Measurements from ENCODE around the gene NDC80.

The NDC80 gene

GRCh38 chr18:2559249-2559648 is 12.1 kb upstream of the NDC80 start:
- no peak for DNase-seq

- DNase-seq = no peak
These were observed 7.0 kb upstream of the NDC80 start for GRCh38 chr18:2564373-2564772.

DNA sequence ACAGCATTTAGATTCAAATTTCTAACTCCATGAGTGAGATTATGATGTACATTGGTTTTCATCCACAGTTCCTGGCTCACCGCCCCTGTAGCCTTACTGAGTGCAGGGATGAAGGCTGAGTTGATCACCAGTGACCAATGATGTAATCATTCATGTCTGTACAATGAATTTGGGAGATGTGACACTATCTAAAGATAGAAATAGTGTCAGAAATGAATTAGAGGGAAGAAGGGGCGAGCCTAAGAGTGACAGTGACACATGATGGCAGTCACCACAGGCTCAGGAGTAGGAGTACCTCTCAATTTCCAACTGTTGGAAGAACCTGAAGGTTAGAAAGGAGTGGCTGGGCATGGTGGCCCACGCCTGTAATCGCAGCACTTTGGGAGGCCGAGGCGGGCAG is 3.2 kb upstream of the NDC80 start:
- DNase-seq = no peak

DNA sequence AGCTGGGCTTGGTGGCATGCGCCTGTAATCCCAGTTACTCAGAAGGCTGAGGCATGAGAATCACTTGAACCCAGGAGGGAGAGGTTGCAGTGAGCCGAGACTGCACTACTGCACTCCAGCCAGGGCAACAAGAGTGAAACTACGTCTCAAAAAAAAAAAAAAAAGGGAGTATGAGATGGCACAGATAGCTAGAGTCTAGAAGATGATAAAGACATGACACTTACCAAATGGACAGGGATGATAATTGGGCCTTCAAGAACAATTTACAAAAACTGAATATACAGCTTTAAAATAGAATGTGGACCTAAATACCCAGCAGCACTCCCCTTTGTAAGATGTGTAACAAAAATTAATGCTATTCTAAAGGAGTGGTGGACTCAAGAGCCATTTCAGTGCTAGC is 2.8 kb upstream of the NDC80 start:
- DNase-seq = no peak

DNA sequence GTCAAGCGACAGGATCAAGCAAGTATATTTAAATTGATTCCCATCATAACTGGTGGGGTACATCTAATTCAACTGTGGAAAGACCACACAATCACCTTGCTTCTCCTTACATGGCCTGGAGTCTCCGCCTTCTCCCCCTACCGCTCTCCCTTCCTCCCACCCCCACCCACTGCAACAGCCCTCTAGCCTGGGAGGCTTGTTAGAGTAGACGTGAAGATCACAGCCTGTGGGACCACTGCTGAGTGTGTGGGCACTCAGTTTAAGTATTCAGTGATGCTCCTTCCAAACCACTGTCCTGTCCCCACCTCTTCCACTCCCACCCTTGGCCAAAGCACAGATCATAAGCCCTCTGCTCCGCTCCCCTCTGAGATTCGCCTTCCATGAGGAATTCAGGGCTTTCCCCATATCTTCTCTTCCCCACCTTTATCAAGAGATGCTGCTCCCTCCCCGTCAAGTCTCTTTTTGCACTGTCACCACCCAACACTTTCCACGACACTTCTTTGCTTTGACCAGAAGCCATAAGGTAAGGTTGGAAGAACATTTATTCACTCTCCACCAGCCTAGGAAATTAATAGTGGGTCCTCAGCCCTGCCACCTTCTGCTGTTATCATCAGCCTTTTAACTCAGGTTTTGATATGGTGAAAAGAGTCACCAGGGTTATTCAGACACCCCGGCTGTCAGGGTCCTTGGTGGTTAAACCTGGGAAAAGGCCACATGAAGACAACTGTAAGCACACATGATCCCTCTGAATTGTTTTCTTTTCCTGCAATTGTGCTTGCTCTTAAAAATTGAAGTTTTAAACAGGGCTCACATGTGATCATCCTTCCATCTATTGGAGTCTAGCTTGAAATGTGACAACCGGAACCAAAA is 1.8 kb upstream of the NDC80 start:
- DNase-seq = no peak

DNA sequence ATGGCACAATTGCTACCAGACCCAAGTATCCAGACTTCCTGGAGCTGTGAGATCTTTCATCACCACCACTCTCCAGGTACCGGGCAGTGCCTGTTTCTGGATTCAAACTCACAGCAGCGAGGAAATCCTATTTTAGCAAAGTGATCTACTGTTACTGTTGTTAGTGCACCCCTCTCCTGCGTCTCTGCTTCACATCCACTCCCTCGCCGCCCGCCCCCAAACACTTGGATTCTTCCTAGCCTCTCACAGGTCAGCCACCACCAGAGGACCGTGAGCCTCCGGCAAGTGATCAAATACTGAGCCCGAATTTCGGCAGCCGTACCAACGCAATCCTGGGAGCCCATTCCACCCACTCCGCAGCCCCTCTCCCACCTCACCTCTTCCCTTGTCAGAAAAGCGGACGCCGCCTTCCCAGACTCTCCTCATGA is 571 bp upstream of the NDC80 start:
- DNase-seq = peak; percentile 91

DNA sequence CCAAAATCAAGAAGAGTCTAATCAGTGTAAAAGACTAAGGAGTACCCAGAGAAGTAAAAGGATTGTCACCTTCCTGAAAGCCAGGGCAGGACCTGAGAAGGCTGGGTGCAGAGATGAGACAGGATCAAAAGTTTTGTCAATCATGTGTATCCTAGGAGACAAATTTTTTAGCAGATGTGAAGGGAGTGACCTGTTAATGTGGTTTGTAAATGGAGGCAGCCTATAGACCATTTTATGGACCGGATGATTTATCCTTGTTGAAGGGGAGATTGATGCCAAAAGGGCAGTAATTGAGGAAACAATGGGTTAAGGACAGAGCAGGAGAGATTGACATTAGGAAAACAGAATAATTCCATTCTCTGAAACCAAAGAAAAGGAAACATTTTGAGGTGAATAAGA is 813 bp downstream of the NDC80 start:
- DNase-seq = peak; percentile 55

GRCh38 chr18:2572892-2573291 is 1.5 kb downstream of the NDC80 start:
- no peak for DNase-seq

DNA sequence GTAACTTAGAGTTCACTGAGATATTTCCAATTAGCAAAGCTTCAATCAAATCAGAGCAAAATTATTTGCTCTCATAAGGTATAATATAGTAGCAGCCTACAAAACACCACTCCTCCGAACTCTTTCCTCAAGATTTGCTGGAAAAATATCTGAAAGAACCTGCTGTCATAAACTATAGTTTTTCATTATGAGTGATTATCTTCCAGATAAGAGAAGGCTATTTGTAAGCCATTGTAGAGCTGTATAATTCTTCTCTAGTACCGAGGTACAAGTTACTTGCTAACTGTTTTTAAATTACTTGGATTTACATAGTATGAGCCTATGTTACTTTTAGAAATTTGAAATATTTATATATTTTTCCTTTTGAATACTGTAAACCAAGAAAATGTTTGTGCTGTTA is 2.1 kb downstream of the NDC80 start:
- no peak for DNase-seq

DNA sequence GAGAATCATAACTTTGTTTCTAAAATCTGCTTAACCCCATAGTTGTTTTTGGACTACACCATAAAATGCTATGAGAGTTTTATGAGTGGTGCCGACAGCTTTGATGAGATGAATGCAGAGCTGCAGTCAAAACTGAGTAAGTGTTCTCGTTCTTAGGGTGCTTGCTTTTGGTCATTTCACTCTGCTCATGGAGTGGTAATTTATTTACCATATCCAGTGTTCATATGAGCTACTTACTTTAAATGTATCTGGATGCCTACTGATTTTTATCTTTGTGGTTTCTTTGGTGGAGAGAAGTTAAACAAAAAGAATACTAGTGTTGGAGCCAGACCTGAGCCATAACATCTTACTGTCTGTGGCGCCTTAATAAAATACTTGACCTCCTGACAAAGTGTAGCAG is 16.4 kb downstream of the NDC80 start:
- DNase-seq = peak; percentile 27

DNA sequence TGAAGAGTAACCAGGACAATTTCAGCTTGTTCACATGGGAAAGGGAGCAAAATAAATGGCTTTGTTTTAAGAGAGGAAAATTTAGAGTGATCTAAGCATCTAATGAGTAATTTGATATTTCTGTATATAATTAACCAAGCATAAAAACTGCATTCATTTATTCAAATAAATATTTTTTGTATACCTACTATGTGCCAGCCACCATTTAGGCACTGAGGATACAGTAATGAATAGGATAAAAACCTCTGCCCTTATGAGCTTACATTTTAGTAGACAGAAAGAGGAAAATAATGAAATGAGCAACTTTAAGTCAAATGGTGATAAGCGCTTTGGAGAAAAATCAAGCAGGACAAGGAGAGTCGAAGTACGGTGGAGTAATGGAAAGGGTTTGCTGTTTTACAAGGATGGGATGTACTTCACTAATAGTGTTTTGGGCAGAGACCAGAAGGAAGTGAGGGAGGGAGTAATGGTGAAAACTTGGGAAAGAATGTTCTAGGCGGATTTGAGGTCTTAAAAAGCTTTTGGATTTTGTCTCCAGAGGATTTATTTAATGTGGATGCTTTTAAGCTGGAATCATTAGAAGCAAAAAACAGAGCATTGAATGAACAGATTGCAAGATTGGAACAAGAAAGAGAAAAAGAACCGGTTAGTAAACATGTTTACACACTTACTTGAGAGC is 17.4 kb downstream of the NDC80 start:
- DNase-seq = no peak

- DNase-seq = no peak
These were observed 18.1 kb downstream of the NDC80 start for GRCh38 chr18:2589345-2590068.

DNA sequence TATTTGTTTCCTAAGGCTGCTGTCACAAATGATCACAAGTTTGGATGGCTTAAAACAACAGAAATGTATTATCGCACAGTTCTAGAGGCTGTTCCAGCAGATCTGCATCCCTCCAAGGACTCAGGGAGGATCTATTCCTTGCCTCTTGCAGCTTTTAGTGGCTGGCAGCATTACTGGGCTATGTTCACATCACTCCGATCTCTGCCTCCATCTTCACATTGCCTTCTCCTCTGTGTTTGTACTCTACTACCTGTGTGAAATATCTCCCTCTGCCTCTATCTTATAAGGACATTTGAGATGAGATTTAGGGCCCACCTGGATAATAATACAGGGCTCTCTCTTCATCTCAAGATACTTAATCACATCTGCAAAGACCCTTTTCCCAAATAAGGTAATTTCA is 18.9 kb downstream of the NDC80 start:
- no peak for DNase-seq

DNA sequence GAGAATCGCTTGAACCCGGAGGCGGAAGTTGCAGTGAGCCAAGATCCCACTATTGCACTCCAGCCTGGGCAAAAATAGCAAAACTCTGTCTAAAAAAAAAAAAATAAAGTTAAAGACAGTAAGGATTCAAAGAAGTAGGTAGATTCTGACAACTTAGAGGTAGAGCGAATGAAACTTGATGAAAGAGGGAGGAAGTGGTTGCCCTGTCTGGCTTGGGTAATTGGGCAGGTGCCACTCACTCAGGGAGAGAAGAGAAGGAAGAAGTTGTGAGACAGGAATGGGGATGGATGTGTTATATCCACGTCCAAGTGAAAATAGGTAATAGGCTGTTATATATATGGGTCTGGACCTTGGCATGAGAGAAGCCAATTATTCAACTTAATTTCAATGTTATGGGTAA is 26.3 kb downstream of the NDC80 start:
- no peak for DNase-seq

- no peak for DNase-seq
These were observed 31.5 kb downstream of the NDC80 start for GRCh38 chr18:2602844-2603243.

DNA sequence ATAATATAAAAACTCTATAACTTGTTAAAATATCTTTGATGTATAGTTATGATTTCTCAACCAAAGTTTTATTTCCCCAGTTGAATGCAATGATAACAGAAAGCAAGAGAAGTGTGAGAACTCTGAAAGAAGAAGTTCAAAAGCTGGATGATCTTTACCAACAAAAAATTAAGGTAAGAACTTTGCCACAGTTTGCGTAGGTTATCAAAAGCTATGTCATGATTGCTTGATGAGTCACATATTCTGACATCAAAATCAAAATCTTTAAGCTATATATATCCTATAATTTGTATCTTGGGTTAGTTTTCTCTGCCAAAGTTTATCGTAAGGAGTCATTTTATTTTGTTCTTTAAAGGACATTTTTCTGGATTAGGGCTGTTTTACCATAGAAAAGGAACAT is 35.0 kb downstream of the NDC80 start:
- DNase-seq = peak; percentile 52

DNA sequence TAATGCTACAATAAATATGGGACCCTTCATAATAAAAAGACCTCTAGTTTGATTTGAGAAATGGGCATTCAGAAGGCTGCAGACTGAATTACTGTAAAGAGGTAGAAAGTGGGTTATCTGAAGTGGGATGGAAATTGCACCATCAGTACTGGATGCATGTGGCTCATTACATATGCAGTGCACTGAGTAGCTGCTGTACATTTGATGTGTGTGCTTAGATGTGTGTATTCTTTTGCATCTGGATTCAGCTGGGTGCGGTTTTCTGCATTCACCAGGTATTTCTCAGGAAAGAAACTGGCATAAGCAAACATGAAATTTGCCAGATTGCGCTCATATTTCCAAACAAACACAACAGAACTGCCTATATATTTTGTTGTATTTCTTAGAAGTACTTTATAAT is 38.2 kb downstream of the NDC80 start:
- DNase-seq = no peak

DNA sequence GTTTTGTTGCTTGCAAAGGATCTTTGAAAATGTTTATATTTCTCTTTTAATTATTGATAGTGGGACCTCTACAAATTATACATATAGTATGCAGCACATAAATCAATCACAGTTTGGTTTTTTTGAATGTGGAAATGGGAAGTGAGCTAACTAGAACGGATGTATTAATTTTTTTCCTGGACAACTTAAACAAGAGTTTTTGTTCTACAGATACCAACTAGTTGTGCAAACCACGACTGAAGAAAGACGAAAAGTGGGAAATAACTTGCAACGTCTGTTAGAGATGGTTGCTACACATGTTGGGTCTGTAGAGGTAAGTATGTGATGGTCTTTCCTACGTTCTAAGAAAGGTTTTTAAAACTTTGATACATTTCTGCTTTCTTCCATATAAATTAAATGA is 39.2 kb downstream of the NDC80 start:
- no peak for DNase-seq

DNA sequence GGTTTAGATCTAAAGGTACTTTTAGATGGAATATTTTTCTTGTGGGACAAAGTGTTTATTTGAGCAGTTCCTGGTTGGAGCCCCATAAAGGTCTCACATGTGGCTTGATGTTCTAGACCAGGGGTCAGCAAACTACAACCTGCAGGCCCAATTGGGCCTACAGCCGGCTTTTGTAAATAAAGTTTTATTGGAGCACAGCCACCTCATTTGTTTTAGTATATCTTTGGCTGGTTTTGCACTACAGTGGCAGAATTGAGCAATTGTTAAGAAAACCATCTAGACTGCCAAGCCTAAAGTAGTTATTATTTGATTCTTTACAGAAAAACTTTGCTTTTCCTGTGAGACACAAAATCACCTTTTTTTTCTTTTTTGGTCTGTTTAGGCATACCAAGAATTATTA is 41.6 kb downstream of the NDC80 start:
- DNase-seq = no peak

DNA sequence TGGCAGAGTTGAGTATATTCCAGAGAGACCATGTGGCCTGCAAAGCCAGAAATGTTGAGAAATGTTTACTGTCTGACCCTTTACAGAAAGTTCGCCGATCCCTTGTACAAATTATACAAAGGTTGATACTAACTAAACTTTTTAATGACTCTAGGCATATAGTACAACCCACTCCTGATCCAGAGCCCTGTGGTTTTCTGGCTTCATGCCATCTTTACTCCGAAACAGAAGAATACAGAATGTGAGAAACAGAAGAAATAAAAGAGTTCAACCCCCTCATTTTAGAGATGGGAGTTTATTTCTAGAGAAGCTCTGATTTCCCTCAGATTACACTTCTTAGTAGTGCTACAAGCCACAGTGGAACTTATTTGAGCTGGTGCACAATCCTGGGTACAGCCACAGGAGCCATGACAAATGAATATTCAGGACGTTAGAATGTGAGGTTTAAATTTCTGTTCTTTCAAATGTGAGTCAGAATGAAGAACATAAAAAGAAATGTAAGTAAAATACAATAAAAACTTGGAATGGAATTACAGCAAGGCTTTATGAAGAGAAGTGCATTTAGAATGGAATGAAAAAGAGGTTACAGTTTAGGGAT is 46.1 kb downstream of the NDC80 start:
- DNase-seq = no peak

DNA sequence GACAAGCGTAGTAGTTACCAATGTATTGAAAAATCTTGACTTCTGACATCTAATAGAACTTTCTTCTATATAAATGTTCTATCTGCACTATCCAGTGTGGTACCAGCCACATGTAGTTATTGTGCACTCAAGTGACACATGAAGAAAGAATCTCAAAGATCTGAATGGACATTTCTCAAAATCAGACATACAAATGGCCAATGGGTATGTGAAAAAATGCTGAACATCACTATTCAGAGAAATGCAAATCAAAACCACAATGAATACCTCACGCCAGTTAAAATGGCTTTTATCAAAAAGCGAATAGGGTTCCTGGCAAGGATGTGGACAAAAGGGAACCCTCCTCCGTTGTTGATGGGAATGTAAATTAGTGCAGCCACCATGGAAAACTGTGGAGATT is 46.7 kb downstream of the NDC80 start:
- no peak for DNase-seq

- no peak for DNase-seq
These were observed 53.9 kb downstream of the NDC80 start for GRCh38 chr18:2625217-2625616.

GRCh38 chr18:2627821-2628276 is 56.5 kb downstream of the NDC80 start:
- DNase-seq = peak; percentile 28
